CD4-positive, alpha-beta T cell treated with Interleukin-6 for 4 hours (primary cell): ENCODE data around the gene ANXA11.
"Not testable (repeated sequence)": the region's sequence is repeated elsewhere in the genome, so short reads cannot be mapped to it uniquely, and the experiment has no call there.

Experiments
- DNase-seq: peaks from one replicate; pipeline ENCODE4 v3.0.0-alpha.2; 2020; ENCODE audit warnings: mixed read lengths

The ANXA11 gene

DNA sequence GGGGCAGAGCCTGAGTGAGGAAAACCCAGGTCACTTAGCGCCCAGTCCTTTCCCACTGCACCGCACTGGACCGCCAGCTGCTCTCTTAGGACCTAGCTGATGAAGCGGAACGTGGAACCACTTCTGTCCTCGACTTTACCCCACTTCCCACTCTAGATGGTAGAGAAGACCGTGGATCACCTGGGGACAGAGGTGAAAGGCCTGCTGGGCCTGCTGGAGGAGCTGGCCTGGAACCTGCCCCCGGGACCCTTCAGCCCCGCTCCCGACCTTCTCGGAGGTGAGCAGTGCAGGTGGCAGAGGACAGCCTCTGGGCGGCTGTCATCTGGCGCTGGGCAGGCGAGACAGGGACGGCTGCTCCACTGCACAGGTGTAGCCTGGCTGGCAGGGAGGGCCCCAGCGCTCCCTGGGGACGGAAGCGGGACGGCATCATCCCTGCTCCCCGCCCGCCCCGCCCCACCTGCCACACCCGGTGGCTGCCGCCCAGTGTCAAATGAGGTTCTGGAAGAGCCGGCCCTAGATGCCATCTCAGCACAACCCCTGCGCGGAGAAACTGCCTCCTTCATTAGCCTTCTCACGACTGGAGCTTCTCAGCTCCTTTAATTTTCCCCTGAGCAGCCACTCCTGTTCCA, 61.2 kb downstream of the ANXA11 start:
- peak; percentile 54 for DNase-seq

DNA sequence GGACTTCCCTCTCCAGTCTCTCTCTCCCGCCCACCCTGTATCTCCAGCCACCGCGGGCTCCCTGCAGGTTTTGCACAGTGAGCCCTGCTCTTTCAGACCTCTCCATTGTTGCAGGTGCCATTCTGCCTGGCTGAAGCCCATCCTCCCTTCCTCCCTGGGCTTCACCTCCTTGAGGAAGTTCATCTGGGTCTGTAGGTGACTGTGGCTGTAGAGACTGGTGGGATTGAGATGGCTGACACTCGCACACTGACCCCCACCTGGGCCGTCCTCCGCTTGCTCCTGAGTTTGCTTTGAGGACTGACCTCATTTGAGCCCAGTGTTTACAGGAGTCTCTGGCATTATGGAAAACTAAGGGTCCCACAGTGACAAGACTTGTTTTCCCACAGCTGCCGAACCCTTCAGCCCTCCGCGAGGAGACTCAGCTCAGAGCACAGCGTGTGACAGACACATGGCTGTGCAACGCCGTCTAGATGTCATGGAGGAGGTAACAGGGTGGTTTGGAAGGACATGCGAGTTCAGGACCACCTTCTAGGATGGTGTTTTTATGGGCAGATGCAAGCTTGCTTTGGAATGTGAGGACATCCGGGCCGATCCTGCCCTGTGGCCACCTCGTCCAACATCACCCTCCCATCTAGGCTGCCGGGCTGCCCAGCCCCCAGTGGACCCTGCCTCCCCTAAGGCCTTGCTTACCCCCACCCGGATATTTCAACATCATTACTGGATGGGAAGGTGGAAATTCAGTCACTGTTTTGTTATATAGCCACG, 63.5 kb downstream of the ANXA11 start:
- DNase-seq, result no peak

DNA sequence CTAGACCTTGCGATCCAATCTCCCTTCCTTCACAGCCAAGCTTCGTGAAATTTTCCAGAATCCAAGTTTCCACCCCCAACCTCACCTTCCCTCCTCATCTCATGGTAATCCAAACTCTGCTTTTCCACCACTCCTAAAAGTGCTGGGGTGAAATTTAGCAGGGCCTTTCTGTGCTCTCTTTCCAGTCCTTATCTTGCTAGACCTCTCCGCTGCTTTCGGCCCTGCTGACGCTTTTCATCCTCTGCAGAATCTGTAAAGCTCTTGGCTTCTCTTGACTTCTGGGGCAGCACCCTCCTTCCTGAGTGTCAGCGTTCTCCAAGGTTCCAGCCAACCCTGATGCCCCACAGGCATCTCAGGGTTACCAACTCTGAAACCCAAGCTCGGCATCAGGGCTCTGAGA, 65.1 kb downstream of the ANXA11 start:
- DNase-seq, result no peak

DNA sequence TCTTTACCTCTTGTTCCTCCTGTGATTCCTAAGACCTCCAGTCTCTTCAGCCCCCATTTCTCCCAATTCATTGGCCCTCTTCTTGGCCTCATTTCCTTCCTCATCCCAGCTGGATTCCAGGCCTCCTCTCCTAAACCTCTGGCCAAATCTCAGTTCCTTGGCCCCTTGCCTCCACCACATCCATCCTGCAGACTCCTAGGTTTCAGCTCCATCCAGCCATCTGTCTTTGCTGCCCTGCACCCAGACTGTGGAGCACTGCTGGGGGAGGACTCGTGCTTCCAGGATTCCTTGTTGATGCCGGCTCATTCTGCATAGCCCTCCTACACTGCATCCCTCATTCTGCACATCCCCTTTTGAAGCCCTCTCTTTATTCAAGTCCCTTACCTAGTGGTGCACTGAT, 66.1 kb downstream of the ANXA11 start:
- no peak for DNase-seq

DNA sequence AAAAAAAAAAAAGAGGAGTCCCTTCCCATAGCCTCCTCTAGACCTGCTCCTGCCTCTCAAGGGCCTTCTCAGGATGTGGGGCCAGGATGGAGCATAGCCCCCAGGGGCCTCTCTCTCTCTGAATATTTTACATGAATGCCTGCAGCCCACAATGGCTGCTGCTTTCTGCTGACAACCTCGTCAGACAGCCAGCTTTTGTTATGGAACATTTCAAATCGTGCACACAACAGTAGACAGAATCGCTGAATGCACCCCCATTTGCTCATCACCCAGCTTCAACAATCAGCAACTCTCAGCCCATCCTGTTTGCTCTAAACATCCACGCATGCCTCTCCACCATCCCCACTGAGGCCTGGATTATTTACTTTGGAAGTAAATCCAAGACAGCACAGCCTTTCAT, 67.4 kb downstream of the ANXA11 start:
- DNase-seq, result no peak

DNA sequence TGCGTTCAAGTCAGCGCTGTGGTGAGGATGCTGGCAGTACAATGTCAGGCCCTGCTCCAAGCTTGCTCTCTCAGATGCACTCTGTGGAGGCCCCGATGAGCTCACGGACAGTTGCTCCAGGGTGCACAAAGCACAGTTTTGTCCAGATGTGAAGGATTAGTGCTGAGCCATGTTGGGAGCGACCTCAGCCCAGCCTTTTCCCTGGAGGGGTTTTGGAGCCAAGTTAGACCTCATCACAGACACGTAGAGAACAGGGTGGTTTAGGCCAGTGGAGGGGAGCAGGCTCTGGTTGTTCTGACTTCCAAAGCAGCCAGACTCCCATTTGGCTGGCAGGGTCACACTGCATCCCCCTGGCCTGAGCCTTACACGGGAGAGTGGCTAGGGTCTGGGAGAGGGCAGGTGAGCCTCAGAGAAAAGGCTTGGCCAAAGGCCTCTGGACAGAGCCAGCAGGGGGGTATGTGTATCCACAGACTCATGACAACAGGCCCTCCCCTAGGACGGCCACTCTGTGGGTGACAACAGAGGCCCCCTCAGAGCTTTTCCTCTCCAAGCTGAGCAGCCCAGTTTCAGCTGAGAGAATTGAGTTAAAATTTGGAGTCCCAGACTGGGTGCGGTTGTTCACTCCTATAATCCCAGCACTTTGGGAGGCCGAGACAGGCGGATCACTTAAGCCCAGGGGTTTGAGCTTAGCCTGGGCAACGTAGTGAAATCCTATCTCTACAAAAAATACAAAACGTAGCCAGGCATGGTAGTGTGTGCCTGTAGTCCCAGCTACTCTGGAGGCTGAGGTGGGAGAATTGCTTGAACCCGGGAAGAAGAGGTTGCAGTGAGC, 68.1 kb downstream of the ANXA11 start:
- no peak for DNase-seq

DNA sequence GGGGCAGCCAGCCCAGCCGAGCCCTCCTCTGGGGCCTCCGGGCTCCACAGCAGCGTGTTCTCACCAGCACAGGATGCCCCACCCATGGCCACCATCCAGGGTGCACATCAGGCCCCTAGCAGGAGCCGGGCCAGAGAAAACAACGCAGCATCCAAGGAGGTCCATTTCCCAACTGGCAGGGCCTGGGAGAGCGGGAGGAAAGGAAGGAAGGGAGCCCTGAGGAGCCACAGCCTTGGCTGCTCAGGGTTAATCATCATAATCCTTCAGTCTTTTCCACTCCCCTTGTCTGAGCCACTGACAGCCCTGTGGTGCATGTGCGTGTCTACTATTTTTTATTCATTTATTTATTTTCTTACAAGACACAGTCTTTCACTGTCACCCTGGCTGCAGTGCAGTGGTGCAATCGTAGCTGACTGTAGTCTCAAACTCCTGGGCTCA, 69.2 kb downstream of the ANXA11 start:
- no peak for DNase-seq

DNA sequence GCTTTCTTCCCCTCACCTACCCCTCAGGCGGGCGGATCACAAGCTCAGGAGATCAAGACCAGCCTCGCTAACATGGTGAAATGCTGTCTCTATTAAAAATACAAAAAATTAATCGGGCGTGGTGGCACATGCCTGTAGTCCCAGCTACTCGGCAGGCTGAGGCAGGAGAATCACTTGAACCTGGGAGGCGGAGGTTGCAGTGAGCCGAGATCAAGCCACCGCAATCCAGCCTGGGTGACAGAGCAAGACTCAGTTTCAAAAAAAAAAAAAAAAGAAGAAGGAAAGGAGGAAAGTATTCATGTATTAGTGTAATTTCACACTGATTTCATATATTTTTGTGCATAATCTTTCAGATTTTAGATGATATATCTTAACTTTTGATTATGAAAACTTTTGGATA, 71.7 kb downstream of the ANXA11 start:
- not testable (repeated sequence) for DNase-seq

DNA sequence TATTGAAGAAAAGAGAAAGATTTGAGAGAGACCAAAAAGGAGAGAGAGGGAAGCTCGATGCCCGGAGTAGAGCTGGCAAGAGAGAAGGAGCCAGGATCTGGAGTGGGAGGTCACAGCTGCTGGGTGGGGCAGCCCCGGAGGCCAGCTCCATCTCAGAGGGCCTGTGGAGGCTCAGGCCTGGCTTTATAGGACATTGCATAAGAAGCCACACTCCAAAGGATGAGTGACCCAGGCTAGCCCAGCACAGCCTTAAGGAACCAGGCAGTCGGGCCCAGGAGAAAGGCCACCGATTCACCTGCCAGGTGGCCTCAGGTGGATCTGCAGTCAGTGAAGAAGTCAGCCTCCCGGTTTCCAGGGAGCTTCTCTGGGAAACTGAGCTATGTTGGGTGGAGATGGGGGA, 72.1 kb downstream of the ANXA11 start:
- DNase-seq, result no peak

DNA sequence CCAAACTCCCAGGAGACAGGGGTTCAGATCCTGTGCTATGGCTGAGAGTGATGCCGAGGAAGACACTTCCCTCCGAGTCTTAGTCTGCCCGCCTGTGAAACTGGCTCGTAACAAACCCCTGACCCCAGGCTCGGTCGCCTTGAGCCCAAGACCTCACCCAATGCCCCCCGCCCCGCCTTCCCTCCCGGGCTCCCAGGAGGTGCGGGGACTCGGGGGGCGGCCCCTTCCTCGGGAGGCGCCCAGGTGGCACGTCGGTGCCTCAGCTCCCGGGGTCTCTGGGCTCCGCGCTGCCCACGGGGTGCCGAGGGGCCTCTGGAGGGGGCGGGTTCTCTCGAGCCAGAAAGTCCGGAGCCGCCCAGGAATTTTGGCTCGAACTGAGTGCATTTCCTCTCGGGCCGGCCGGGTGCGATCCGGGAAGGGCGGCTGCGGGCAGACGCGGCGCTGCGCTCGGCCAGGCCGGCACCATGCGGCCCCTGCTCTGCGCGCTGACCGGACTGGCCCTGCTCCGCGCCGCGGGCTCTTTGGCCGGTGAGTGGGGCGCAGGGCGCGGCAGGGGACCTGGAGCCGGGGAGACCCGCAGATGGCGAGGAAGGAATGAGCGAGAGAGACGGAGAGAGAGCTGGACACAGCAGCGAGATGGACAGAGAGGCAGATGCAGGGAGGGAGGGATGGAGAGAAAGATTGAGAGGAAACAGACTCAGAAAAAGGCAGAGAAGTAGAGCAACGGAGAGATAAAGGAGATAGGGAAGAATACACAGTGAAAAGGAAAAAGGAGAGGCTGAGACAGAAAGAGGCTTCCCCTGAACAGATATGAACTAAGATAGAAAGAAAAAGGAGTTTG, 72.8 kb downstream of the ANXA11 start, which contains the start of gene PLAC9:
Gene PLAC9, plus strand, starts transcription at position 432 of the 841 bp plus-strand sequence. Its CDS starts 33 bp downstream, at position 465.
- DNase-seq, result no peak

DNA sequence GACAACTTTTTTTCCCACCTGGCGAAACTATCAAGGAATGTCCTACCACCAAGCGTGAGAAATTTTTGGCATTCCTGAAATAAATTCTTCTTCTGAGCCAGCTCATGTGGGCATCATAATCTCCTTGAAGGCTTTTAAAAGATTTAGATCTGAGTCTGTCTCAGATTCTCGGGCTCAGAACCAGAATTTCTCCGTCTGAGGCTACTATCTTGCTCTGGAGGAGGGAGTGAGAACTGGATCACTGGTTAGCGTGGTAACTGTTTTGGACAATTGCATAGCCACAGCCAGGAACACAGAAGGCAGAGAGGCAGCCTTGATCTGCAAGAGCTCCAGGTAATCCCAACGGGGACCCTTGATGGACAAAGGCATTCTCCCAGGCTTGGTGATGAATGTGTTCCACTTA, 73.8 kb downstream of the ANXA11 start:
- DNase-seq, result no peak

DNA sequence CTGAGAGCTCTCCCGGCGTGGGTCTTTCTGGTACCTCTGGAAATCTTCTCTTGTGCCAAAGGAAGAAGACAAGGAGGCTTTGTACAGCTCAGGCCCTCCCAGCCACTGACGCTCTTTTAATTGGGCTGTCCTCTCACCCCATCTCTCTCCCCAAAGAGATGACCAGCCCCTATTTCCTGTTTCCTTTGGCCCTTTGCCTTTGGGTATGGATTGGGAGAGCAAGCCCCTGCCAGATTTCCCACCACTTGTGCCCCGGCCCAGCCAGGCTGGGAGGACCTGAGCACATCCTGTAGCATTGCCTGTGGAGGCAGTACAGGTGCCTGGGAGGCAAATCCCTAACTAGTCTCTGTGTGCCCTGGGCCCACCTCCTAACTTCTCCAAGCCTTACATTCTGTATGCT, 78.5 kb downstream of the ANXA11 start:
- DNase-seq, result no peak

DNA sequence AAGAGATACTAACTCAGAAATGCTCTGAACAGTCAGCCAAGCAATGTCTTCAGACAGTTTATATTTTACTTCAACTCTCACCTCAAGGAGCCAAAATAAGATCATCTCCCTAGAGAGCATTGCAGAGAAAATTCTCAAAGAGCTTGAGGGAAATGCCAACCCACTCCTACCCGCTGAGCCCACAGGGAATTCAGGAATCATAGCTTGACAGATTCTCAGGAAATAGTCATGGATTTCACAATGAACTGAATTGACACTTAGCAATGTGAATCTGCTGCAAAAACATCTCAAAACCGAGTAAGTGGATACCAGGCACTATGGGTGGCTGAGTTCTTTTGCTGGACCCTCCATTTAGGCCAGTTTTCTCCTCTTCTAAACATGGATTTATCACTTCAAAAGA, 82.6 kb downstream of the ANXA11 start:
- no peak for DNase-seq

DNA sequence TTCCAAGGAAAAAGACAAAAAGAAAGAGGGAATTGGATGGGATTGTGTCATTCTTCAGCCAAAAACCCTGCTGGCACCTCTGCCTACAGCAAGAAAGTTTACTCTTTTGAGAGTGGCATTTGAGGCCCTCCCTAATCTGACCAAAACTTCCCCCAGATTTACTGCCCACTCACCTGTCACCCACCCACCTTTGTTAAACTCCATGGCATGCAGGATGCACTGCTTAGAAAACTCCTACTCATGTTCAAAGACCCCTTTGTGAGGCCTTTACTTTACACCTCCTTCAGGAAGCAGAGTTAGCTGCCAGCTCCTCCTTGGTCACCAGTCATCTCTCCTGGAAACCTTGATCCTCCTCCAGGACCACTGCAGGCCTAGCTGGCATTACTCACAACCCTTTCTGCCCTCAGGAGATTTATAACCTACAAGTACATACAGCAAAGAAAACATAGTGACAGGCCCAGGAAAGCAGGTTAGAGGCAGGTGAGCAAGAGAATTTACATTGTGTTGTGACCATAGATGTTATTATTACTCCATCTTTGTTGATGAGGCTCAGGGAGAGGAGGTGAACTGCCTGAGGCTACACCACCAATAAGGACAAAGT, 83.1 kb downstream of the ANXA11 start:
- no peak for DNase-seq

DNA sequence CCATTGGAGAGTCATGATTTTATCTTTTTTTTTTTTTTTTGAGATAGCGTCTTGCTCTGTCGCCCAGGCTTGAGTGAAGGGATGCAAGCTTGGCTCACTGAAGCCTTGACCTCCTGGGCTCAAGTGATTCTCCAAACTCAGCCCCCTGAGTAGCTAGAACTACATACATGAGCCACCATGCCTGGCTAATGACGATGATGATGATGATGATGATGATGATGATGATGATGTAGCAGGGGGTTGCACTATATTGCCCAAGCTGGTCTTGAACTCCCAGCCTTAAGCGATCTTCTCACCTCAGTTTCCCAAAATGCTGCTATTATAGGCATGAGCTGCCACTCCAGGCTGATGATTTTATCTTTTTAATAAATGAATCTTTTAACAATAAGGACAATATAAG, 86.7 kb downstream of the ANXA11 start:
- no peak for DNase-seq

DNA sequence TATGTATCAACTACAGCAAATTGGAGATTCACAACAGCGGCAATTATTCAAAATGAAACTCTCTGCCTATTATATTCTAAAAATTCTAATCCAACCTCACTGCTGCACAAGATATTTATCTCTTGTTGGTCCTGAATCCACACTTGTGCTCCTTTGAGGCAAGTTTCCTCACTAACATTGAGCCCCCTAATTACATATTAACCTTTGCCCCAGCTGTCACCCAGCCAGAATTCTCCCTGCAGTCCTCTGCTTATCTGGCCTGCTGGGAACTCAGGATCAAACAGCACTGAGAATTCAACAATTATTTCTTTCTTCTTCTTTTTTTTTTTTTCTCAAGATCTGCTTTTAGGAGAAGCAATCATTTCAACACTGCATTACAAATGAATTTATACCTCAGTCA, 94.4 kb downstream of the ANXA11 start:
- DNase-seq, result no peak

DNA sequence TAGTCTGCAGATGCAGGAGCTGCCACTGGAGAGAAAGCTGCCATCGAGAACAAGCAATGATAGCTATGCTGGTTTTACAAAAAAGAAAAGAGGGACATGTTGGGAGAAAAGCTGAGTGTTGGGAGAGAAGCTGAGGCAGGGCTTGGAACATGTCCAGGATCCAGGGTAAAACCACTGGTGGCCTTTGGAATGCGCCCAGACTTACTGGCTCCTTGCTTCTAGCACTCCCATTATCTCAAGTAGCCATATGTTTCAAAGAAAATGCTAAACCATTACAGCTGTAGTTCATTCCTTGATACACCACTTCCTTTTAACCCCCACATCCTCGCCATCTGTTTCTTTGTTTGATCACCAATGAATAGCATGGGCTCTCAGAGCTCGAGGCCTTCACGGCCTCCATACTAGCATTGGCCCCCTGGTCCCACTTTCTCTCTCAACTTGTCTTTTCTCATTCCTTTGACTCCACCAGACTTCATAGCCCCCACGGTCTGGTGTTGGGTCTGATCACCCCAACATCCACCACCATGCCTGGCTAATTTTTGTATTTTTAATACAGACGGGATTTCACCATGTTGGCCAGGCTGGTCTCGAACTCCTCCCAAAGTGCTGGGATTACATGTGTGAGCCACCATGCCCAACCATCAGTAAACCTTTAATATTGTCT, 96.6 kb downstream of the ANXA11 start:
- no peak for DNase-seq

DNA sequence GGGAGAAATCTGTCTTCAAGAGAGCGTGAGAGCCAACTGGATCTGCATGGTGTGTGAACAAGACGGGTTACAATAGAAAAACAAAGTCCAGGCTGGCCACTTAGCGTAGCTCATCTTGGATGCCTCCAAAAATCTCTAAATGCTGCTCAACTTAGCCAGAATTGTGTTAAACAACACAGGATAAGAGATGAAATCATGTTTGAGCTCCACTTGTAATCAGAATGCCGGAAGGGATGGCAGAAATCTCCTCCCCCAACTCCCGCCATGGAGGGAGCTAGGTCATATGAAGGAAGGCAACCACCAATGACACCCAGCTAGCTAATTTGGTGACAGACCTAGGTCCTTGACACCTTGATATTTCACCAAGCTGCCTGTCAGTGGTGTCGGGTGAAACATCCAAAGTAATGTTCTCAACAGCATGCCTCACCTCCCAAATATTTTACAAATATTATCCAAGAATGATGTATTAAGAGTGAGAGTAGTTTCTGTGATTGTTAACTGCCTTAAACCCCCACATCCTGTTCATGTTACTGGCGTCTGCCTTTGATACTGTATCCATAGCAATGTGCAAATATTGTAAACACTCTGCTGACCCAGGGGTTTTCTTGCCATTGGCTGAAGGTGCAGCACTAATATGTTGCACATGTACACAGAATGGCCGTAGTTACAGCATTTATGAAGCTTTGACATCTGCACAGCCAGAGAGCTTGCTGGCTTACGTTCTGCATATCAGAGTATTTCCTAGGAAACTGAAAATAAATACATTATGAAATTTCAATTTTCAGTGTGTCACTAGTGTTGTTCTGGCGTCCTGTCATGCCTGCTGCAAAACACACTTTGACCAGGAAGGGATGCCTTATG, 101.0 kb downstream of the ANXA11 start:
- no peak for DNase-seq
